ENCODE results near the gene SEM1.
A peak's percentile ranks its signal among the peaks of the same experiment; 100 is the strongest.
"Not testable (repeated sequence)": the region's sequence is repeated elsewhere in the genome, so short reads cannot be mapped to it uniquely, and the experiment has no call there.

SEM1 gene

DNA sequence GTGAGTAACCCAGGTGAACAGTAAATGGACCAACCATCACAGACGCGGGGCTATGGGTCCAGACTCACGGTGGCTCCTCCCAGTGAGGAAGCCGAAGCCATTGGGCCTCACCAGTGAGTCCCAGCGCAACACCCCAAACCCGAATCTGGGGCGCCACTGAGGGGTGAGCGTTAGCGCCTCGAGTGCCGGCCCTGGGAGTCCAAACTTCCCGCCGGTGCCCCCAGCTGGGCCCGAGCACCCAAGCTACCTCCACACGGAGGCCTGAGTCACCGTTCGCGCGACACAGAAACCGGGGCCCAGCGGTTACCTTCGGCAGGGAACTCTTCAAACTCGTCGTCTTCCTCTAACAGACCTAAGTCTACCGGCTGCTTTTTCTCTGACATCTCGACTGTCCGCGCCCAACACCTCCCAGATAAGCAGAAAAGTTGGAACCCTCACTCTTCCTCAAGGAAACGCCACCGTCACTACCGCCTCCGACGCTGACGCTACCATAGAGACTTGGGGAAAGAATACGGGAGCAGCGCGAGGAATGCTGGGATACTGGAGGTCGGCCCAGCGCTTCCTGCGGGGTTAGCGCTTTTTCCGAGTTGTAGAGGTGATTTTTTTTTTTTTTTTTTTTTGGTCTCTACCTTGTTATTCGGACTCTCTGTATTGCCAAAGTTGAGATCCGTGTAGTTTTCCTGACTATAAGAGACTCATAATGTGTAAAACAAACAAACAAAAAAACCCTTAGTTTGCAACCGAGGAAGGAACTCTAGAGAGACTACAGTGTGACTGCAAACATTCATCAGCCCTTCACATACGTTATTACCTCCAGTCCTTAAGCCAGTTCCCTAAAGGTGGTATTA, at the start of gene SEM1:
SEM1 (minus strand) TSS at position 466 of the 848 bp plus-strand sequence; CDS start at position 383, 83 bp downstream.
- peak; percentile 79 for DNase-seq

DNA sequence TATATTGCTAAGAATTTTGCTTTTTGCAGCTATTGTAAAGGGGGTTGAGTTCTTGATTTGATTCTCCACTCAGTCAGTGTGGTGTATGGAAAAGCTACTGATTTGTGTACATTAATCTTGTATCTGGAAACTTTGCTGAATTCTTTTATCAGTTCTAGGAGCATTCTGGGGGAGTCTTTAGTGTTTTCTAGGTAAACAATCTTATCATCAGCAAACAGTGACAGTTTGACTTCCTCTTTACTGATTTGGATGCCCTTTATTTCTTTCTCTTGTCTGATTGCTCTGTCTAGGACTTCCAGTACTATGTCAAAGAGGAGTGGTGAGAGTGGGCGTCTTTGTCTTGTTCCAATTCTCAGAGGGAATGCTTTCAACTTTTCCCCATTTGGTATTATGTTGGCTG, 48.2 kb upstream of the SEM1 start:
- DNase-seq, result not testable (repeated sequence)

DNA sequence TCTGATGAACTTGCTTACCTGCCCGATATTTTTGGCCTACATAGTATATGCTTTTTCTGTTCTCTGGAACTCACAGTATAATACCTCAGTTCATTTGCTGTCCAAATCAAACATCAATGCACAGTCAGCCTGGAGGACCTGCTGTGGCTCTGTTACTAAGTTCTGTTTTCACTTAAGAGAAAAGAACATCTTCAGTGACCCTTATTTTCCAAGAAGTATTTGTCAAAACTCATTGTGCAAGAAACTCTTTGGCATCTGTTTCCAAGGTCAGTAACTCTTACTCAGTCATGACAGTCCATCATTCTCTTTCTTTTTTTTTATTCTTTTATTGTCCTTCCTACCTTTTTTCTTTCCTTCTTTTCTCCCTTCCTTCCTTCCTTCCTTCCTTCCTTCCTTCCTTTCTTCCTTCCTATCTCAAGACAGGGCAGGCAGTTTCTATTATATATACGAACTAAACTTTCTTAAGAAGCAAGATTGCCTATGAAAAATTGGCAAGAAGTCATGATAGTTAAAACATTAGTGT, 37.8 kb upstream of the SEM1 start:
- no peak for DNase-seq

DNA sequence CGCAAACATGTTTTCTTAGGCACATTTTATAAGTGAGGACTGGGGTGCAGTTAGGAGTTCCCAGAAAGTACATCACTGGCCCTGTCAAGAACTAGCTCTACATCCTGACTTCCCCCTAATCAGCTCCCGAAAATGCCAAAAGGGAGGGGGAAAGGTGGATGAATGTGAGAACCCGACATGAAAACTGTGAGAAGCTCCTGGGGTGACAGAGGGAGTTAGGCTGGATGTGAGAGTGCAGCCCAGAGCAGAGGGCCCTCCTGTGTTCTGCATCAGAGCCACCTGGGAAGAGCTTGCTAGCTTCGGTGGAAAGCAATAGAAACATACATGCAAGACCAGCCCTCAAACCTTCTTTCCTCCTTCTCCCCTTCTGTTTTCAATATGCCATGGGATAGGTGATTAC, 30.5 kb upstream of the SEM1 start:
- DNase-seq, result no peak

DNA sequence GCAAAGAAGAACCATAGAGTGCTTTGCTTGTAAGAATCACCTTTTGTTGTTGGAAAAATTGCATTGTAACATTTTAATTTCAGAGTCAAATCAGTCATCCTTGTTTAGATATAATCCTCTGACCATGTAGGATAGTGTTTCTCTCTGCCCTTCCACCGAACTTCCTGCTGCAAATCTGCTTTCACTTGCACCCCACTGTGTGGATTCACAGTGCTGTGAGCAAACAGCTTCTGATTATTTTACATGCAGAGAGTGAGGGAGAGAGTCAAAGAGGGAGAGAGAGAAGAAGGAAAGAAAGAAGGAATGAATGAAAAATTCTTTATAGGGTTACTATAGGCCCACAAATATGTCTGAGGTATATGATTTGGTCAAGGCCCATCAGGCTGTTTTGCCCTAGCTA, 30.0 kb upstream of the SEM1 start:
- no peak for DNase-seq

DNA sequence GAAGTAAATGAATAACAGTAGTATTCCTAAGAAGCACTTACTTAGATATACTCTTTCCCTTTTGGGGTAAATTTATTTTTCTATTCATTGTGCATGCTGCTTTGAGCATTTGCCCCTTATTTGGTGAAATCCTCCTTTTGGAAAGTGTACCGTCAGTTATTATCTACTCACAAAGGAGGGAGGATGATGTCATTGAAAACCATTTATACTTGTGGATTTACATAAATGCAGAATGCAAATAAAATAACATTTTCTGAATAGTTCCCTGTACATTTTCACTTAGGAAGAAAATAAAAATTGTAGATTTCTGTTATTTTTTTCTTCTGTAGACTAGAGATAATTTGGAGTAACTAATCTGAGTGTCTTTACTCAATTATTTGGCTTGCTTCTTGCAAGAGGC, 29.5 kb upstream of the SEM1 start:
- no peak for DNase-seq

DNA sequence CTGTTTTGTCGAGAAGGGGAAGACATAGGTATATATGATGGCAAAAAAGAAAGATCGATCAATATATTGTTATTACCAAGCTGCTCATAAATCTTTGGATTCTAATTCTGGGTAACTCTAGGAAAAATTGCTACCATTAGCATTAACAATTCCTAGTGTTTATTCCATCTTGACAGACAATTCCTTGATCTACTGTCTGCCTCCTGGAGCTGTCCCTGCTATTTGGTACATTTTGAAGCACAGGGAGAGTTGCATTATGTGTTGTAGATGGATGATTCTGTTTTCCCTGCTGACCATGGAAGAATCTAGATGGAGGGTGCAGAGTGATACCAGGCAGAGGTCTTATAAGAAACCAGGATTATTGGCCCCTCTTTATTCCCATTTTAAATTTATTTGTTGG, 29.1 kb upstream of the SEM1 start:
- no peak for DNase-seq

DNA sequence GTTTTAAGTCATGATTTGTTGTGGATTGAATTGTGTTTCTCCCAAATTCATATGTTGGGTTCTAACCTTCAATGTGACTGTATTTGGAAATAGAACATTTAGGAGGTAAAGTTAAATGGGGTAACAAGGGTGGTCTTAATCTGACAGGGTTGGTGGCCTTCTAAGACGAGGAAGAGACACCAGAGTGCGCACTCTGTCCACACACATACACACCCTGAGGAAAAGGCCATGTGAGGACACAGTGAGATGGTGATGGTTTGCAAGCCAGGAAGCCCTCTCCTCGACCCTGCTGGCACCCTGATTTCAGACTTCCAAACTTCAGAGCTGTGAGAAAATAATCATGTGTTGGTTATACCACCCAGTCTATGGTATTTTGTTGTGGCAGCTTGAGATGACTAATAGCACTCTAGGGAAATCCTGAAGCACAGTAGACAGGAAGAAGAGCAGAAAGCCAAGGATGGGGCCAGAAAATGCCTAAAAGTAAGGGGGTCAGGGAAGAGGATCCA, 28.0 kb upstream of the SEM1 start:
- no peak for DNase-seq

DNA sequence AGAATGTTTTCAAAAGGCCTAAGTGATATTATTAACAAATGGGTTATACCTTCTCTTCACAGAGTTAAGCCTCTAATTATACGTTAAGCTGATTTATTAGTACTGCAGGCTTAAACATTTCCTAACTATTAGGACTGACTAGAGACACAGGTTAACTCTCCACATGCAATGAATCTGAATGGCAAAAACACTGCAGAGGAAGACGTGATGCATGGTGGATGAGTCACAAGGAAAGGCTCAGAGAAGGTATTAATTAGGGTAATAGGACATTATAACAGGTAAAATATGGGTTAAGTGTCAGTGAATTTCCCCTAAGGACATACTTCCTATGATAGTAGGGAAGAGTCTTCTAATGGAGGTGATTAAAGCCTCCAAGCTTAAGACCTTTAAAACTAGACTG, 24.7 kb upstream of the SEM1 start:
- DNase-seq, result no peak

DNA sequence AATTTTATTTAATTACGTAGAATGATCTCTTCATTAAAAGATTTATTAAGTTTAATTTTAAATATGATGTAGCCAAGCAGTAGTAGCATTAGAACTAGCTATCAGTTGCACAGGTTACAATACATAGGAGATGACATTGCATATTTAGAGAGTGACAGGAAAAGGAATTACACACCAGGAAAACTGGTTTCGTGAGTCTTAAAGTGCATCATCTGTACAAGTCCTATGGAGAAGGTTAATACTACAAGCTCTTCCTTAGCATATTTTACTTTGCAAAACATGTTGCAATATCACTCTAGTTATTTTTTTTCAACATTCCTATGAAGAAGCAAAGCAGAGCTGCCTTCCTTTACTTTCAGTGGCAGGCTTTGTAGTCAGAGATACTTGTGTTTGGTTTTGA, 20.2 kb upstream of the SEM1 start:
- DNase-seq, result no peak

DNA sequence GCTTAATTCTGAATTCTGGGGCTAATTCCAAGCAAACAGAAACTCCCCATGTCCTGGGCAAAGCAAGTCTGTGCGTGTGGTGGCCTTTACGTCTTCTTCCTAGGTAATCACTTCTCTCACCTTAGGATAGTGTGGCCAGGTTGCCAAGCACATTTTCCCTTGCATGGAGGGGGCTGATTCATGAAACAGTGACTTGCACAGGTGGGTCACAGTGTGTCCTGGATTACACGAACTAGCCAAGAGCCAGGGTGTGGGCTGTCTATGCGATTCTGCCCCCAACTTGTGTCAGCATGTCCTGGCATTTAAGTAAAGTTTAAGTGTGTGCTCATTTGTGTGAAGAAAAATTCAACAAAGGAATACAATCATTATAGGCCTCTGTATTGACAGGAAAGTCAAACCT, 18.5 kb upstream of the SEM1 start:
- DNase-seq, result no peak

DNA sequence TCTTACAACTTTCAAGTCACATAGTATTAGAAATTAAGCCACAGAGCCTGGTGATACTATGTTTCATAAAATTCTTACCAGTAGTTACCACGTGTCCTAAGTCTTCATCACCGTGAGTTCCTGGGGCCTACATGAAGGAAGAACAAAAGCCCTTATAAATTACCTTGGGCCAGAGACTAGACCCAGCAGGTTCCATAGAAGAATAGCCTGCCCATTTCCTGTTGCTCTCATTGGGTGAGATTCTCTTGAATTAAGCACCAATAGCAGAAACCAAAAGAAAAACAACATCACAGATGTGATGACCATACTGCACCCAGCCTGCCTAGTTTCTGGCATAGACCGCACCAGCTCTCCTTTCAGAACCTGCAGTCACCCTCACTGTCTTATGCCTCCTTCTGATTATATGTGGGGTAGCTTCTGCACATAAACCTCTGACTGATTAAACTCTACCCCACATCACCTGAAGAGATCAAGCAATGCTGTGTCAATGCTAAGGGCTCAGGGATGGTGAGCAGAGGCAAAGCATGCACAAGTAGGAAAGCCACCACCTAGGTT, 18.0 kb upstream of the SEM1 start:
- no peak for DNase-seq

DNA sequence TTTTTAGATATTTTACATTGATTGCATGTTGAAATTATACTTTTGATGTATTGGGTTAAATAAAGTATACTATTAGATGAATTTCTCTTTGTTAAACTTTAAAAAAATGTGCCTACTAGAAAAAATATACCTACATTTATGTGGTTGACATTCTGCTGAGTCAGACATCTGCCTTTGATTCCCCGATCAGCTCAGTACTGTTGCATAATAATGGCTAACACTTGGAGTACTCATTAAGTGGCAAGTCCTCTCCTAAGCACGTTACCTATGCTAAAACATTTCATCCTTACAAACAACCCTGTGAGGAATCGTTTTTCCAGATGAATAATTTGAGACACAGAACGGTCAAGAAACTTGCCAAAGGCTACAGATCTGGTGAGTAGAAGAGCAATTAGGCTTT, 14.0 kb upstream of the SEM1 start:
- DNase-seq, result no peak

DNA sequence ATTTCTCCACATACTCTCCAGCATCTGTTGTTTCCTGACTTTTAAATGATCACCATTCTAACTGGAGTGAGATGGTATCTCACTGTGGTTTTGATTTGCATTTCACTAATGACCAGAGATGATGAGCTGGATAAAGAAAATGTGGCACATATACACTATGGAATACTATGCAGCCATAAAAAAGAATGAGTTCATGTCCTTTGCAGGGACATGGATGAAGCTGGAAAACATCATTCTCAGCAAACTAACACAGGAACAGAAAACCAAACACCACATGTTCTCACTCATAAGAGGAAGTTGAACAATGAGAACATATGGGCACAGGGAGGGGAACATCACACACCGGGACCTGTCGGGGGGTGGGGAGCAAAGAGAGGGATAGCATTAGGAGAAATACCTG, 13.3 kb upstream of the SEM1 start:
- DNase-seq, result not testable (repeated sequence)

DNA sequence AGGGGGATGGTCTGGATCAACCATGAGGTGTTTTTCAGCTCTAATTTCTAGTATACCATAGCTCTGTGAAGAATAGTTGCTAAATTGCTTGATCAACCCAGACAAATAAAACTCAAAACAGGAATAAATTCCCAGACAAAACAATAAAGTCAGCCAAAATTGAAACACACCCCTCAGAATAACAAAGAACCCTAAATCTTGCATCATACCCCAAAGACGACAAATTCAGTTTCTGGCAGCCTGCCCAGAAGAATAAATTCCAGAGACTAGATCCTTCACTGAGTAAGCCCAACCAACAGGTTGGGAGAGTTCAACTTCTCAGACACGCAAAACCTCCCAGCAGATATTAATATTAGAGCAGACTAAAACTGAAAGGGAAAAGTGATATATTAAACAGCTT, 11.2 kb upstream of the SEM1 start:
- DNase-seq, result no peak

DNA sequence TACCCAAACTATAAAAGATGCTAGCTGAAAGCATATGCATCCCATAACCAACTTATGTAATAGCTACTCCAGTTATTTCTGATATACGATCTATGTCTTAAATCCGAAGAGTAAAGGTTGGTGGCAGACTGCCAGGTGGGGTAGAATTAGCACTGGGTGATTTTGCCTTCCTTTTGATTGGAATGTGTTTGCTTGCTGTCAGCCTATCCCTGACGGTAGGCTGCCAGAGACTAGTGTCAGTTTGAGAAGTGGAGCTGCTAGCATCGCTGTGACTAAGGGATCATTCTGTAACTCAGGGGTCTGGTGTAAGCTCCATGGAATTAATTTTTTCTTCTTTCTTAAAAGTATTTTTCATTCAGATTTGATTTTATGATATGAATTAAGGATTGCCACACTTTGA, 9.5 kb upstream of the SEM1 start:
- DNase-seq, result no peak

DNA sequence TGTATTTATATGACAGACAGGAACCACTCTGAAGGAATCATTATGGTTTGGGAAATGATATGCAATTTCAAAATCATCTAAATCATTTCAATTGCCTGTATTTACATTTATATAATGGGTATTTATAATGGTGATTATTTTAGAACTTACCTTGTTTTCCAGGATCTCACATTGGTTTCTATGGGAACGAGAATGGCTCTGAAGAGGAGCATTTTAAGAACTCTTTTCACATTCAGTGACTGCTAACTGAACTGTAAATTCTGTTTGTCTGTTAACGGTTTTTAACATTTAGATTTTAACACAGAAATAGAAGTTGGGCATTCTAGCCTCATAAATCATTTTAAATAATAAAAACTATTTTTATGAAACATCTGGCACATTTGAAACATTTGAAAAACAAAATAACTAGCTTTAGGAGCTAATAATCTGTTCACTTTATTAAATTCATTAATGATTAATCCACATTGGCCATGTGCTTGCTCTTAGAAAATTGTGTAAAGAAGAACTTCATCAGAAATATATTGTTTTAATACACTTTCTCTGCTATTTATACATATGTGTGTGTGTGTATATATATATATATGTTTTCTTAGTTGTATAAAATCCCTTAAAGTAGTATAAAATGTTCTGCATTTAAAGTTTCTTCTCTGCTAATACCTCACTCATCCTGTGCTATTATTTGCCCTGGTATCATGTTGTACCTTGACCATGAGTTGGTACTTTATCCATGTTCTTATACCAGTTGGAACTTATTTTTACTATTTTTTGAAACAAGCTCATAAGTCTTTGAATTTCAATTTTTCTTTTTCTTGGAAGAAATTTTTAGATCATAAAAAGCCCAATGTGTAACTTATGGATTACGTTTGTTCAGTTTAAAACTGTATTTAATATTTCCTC, 8.7 kb upstream of the SEM1 start:
- DNase-seq, result no peak

DNA sequence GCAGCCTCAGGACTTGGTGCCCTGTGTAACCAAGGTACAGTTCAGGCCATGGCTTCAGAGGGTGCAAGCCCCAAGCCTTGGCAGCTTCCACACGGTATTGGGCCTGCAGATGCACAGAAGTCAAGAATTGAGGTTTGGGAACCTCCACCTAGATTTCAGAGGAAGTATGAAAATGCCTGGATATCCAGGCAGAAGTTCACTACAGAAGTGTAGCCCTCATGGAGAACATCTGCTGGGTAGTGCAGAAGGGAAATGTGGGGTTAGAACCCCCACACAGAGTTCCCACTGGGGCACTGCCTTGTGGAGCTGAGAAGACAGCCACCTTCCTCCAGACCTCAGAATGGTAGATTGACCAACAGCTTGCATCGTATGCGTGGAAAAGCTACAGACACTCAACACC, 3.4 kb upstream of the SEM1 start:
- DNase-seq, result no peak

DNA sequence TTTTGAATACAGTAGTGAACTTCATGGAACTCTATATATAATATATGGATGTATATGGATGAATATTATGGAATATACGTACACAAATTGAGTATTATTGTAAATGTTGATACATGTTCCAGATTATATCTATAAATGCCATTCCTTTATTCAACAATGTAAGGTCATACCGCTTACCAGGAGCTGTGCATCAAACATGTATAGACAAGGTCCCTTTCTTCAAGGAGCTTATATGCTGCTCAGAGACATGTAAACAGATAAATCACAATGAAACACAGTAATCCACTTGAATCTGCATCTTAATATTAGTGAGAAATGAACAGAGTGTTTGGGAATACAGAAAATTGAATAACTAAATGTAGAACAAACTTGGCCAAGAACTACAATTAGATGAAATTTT, 898 bp upstream of the SEM1 start:
- no peak for DNase-seq

DNA sequence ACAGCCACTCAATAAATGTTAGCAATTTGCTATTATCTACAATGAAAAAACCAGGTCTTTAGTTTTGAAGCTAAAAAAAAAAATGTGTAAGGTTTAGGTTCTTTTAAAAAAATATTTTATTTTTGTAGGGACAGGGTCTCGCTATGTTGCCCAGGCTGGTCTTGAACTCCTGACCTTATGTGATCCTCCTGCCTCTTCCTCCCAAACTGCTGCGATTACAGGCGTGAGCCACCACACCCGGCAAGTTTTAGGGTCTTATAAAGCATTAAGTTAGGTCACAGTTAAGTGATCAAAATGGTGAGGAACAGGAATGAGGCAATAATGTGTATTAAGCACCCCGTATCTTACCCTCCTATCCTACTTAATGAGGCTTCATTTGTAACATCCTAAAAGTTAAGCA, 774 bp downstream of the SEM1 start:
- no peak for DNase-seq

DNA sequence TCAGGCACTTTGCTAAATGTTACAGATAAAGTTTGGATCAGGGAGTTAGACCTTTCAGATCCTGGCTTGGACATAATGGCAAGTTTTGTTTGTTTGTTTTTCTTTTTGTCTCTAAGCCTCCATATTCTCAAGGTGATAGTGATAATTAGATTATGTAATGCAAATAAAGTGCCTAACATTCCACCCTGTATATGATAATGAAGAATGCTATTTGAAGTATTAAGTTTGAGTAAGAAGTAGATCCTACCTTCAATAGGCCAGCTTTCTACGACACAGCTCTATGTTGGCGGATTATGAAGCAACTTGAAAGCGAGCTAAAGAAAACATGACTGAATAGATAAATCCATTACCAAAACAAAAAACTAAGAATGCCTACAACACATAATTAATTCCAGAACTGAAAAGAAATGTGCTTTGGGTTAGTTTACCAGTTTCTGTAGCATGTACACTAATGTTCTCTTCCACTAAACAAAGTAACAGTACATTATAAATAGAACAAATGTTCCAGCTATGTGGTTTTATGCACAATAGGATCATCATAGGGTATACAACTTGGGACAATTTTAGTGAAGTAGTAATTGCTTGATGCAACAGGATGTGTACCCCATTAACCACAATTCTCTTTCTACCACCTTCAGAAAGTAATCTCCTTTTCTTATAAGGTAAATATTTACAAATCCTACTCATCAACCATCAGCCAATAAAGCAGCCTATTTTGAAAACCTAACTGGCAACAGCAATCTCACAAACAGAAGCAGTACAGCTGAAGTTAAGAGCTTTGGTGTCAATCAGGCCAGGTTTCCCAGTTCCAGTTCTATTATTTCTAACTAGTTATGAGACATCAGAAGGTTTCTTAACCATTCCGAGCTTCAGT, 1.5 kb downstream of the SEM1 start:
- no peak for DNase-seq

DNA sequence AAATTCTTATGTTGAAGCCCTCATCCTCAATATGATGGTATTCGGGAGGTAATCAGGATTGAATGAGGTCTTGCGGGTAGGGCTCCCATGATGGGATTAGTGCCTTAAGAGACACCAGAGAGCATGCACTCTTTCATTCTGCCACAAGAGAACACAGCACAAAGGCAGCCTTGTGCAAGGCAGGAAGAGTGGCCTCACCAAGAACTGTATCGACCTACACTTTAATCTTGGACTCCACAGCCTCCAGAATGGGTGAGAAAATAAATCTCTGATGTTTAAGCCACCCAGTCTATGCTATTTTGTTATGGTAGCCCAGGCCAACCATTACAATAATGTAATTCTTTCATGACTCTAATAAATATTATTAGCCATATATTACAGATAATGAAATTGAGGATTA, 8.4 kb downstream of the SEM1 start:
- no peak for DNase-seq

All from activated CD4-positive, alpha-beta T cell treated with anti-CD3 and anti-CD28 coated beads, Interleukin-10, Interleukin-2, amounts not matched to agents 100 ng/mL and 50 ng/mL, durations not matched to agents 16 hours and 8 hours (primary cell).